Stimulated activated CD8-positive, alpha-beta memory T cell treated with anti-CD3 and anti-CD28 coated beads, Interleukin-4, amount 100 ng/mL, for 4 hours (primary cell): ENCODE data around the gene MAOB.
"Not testable (repeated sequence)": the region's sequence is repeated elsewhere in the genome, so short reads cannot be mapped to it uniquely, and the experiment has no call there.

Source experiments
- DNase-seq, 2 donors: peaks; one replicate each; pipeline ENCODE4 v3.0.0-alpha.2; 2020; ENCODE audit warnings: low read depth in 2 of 2, low spot score in 1 of 2

Gene MAOB

GRCh38 chrX:43758044-43758443, 124.2 kb downstream of the MAOB start:
- no peak for DNase-seq

- no peak for DNase-seq
These were observed 126.2 kb downstream of the MAOB start for GRCh38 chrX:43756076-43756475.

- DNase-seq, result no peak
These were observed 128.6 kb downstream of the MAOB start for GRCh38 chrX:43753637-43754036.

- DNase-seq, result peak; percentile 1 to 4
These were observed 132.0 kb downstream of the MAOB start for GRCh38 chrX:43750248-43750676.

GRCh38 chrX:43747476-43747875, 134.8 kb downstream of the MAOB start:
- no peak for DNase-seq

GRCh38 chrX:43745938-43746721, 136.1 kb downstream of the MAOB start:
- DNase-seq, result no peak

- no peak for DNase-seq
These were observed 138.0 kb downstream of the MAOB start for GRCh38 chrX:43744284-43744683.

GRCh38 chrX:43743100-43743822, 139.0 kb downstream of the MAOB start:
- DNase-seq, result no peak

GRCh38 chrX:43741843-43742573, 140.2 kb downstream of the MAOB start:
- DNase-seq, result no peak

- no peak for DNase-seq
These were observed 146.3 kb downstream of the MAOB start for GRCh38 chrX:43735957-43736356.

- no peak for DNase-seq
These were observed 146.7 kb downstream of the MAOB start for GRCh38 chrX:43735534-43735933.

- no peak for DNase-seq
These were observed 147.8 kb downstream of the MAOB start for GRCh38 chrX:43734444-43734843.

GRCh38 chrX:43733699-43734098, 148.6 kb downstream of the MAOB start:
- DNase-seq, result no peak

- DNase-seq, result no peak
These were observed 151.2 kb downstream of the MAOB start for GRCh38 chrX:43731086-43731485.

- DNase-seq, result no peak
These were observed 153.3 kb downstream of the MAOB start for GRCh38 chrX:43728966-43729365.

GRCh38 chrX:43728002-43728401, 154.2 kb downstream of the MAOB start:
- no peak for DNase-seq

GRCh38 chrX:43727254-43727653, 155.0 kb downstream of the MAOB start:
- not testable (repeated sequence) for DNase-seq

GRCh38 chrX:43725227-43725626, 157.0 kb downstream of the MAOB start:
- DNase-seq, result not testable (repeated sequence)

GRCh38 chrX:43720961-43721360, 161.3 kb downstream of the MAOB start:
- DNase-seq, result no peak

- no peak for DNase-seq
These were observed 162.2 kb downstream of the MAOB start for GRCh38 chrX:43720082-43720481.

GRCh38 chrX:43718956-43719355, 163.3 kb downstream of the MAOB start:
- DNase-seq, result no peak

- no peak for DNase-seq
These were observed 163.7 kb downstream of the MAOB start for GRCh38 chrX:43718546-43718945.
